Endothelial cell of umbilical vein (primary cell): ENCODE measurements around the gene SH2D6. TPM values are rescaled to one million over a fixed set of nuclear protein-coding genes. Genes with fewer than 3 reads are reported as not detected.

Experiments
- BruUV-seq: library from RNA; stranded (reverse); fragments of 400-500 nt; replicated peaks from 2 replicates; lab custom pipeline; 2021; lab: Mats Ljungman, UMichigan
- CTCF ChIA-PET: fragments of 300-600, 350-600 bp; sonication (Branson Sonifier 250); formaldehyde crosslinking; loops from one replicate; lab custom pipeline; 2021; ENCODE audit warnings: antibody characterized with exemption, inconsistent platforms; lab: Charles Lee
- POLR2A ChIA-PET: fragments of 300-600, 350-600 bp; sonication (Branson Sonifier 250); formaldehyde crosslinking; loops from one replicate; lab custom pipeline; 2021; ENCODE audit warnings: antibody characterized with exemption, inconsistent platforms; lab: Charles Lee
- DNase-seq: peaks from one replicate; pipeline ENCODE4 v3.0.0-alpha.2; 2011; ENCODE audit warnings: low read depth, low spot score
- FAIRE-seq: peaks from 2 replicates; lab custom pipeline; 2011; peaks lifted over from hg19 to GRCh38; lab: Jason Lieb, UNC
- H2AFZ ChIP-seq: 2 replicates; pipeline ENCODE4 v1.6.0; 2012; ENCODE audit warnings: low read depth, low read length, control low read depth, inconsistent platforms
- H3K27ac ChIP-seq: 2 replicates; pipeline ENCODE4 v1.5.1; 2011; ENCODE audit warnings: low read depth, mild to moderate bottlenecking, control low read depth, low read length, moderate library complexity; ENCODE audit not compliant: insufficient read depth
- H3K27me3 ChIP-seq, 2 experiments: 2 replicates each; pipeline versions ENCODE4 v1.6.0 to v1.6.1; 2011; ENCODE audit warnings: low read length in 2 of 2, mixed read lengths in 1 of 2; ENCODE audit not compliant: control insufficient read depth in 2 of 2, insufficient read depth in 2 of 2
- H3K36me3 ChIP-seq, 2 experiments: 2 replicates in 1 of 2; 3 replicates in 1 of 2; pipeline ENCODE4 v1.5.1; 2011; ENCODE audit warnings: low read length in 2 of 2, mild to moderate bottlenecking in 1 of 2, moderate library complexity in 1 of 2; ENCODE audit not compliant: control insufficient read depth in 2 of 2, insufficient read depth in 2 of 2; ENCODE audit errors: extremely low read depth in 1 of 2
- H3K4me1 ChIP-seq: 3 replicates; pipeline ENCODE4 v1.5.1; 2011; ENCODE audit warnings: mild to moderate bottlenecking, low read length; ENCODE audit not compliant: control insufficient read depth, insufficient read depth; ENCODE audit errors: extremely low read depth
- H3K4me2 ChIP-seq: 2 replicates; pipeline ENCODE4 v1.6.1; 2011; ENCODE audit warnings: low read length, control low read depth, mixed read lengths; ENCODE audit not compliant: insufficient read depth
- H3K4me3 ChIP-seq, 3 experiments: fragments of 200-600 bp in 1 of 3; sonication (generic), shearing (Covaris generic) in 1 of 3; replicated peaks in 1 of 3; 2 replicates each; pipeline ENCODE4 v1.5.1; 2011 to 2016; ENCODE audit warnings: control low read depth in 3 of 3, low read length in 3 of 3, mild to moderate bottlenecking in 2 of 3, inconsistent platforms in 1 of 3, low read depth in 1 of 3, moderate library complexity in 1 of 3; ENCODE audit not compliant: insufficient read depth in 1 of 3
- H3K79me2 ChIP-seq: 2 replicates; pipeline ENCODE4 v1.6.0; 2012; ENCODE audit warnings: low read length, inconsistent platforms; ENCODE audit not compliant: control insufficient read depth, insufficient read depth
- H3K9ac ChIP-seq: replicated peaks from 2 replicates; pipeline ENCODE3; 2011; ENCODE audit warnings: low read length, control low read depth; ENCODE audit not compliant: insufficient read depth; ENCODE audit errors: extremely low read depth
- H3K9me1 ChIP-seq: replicated peaks from 3 replicates; pipeline ENCODE4 v1.6.0; 2011; ENCODE audit warnings: mild to moderate bottlenecking, low read length; ENCODE audit not compliant: control insufficient read depth, insufficient read depth; ENCODE audit errors: extremely low read depth
- H3K9me3 ChIP-seq: replicated peaks from 2 replicates; pipeline ENCODE4 v1.5.1; 2012; ENCODE audit warnings: low read length, inconsistent platforms; ENCODE audit not compliant: control insufficient read depth, insufficient read depth
- H4K20me1 ChIP-seq: replicated peaks from 2 replicates; pipeline ENCODE3; 2011; ENCODE audit warnings: mild to moderate bottlenecking, low read length; ENCODE audit not compliant: control insufficient read depth, insufficient read depth; ENCODE audit errors: extremely low read depth
- EZH2 ChIP-seq: IDR thresholded peaks from 2 replicates; pipeline ENCODE4 v1.6.1; 2012; ENCODE audit warnings: borderline replicate concordance, low read depth, mild to moderate bottlenecking, moderate library complexity, low read length, inconsistent platforms; ENCODE audit not compliant: severe bottlenecking
- FOS ChIP-seq: IDR thresholded peaks from 2 replicates; pipeline ENCODE4 v1.6.1; 2011; ENCODE audit warnings: mild to moderate bottlenecking, low read length, moderate library complexity, borderline replicate concordance; ENCODE audit not compliant: insufficient read depth
- GATA2 ChIP-seq: IDR thresholded peaks from 2 replicates; pipeline ENCODE4 v1.7.0; 2011; ENCODE audit warnings: low read depth, mild to moderate bottlenecking, moderate library complexity, mixed read lengths, low read length; ENCODE audit not compliant: insufficient read length, insufficient read depth
- JUN ChIP-seq: IDR thresholded peaks from 2 replicates; pipeline ENCODE4 v1.6.1; 2011; ENCODE audit warnings: borderline replicate concordance, low read depth; ENCODE audit not compliant: insufficient read length, insufficient read depth
- MYC ChIP-seq: IDR thresholded peaks from one replicate; pipeline ENCODE4 v1.6.1; 2011; ENCODE audit warnings: mild to moderate bottlenecking, low read depth, low read length
- POLR2A ChIP-seq: IDR thresholded peaks from 2 replicates; pipeline ENCODE4 v1.6.1; 2012; ENCODE audit warnings: low read depth, mild to moderate bottlenecking, control low read depth, low read length
- POLR2AphosphoS5 ChIP-seq: IDR thresholded peaks from 2 replicates; pipeline ENCODE4 v1.6.1; 2012; ENCODE audit warnings: low read depth, mild to moderate bottlenecking, control low read depth, low read length, moderate library complexity; ENCODE audit not compliant: insufficient read depth
- dilution Hi-C: fragments of 300-500 bp; cut with MboI; formaldehyde crosslinking; loops from one replicate; pipeline ENCODE4 v1.15.0; 2019; ENCODE audit warnings: low sequenced_read_pairs; ENCODE audit not compliant: extremely low pct_ligation_motif_present
- intact Hi-C: fragments of 100-400 bp; cut with micrococcal nuclease; formaldehyde crosslinking; loops from one replicate; pipeline ENCODE4 v1.10.0; 2022
- polyA plus RNA-seq, 4 experiments: library from polyadenylated mRNA; depleted of rRNA in 3 of 4; stranded (reverse) in 3 of 4; unstranded in 1 of 4; fragments of >200 nt; gene quantifications; 2 replicates each; pipeline versions ENCODE4 v1.2.1 to v1.2.3, GENCODE V29; 2011 to 2012; ENCODE audit warnings: missing spikeins in 1 of 4
- total RNA-seq: library from RNA; stranded (reverse); gene quantifications from 2 replicates; pipeline ENCODE4 v1.2.3, GENCODE V29; 2021
- TF ChIP-seq, protein P1 (sequence below): IDR thresholded peaks from 2 replicates; pipeline ENCODE4 v1.6.1; 2011; ENCODE audit not compliant: insufficient read depth, insufficient read length
- TF ChIP-seq, protein P2 (sequence below), 2 donors: IDR thresholded peaks; 1 replicate in 1 of 2; 2 replicates in 1 of 2; pipeline ENCODE4 v1.5.1; 2011; ENCODE audit warnings: low read length in 2 of 2, mild to moderate bottlenecking in 2 of 2, moderate library complexity in 2 of 2, control low read depth in 1 of 2, inconsistent platforms in 1 of 2, low read depth in 1 of 2; ENCODE audit not compliant: insufficient read depth in 1 of 2; ENCODE audit errors: extremely low read depth in 1 of 2

Gene SH2D6
- total and polyA plus RNA-seq, 2 donors (not counting 3 experiments of a cell fraction or from before 2014, with no cell fraction given), result 0.53 TPM; not detected in 1

GRCh38 chr2:85399183-85399455 is 19.4 kb upstream of the SH2D6 start:
- TF ChIP-seq, protein P1, sequence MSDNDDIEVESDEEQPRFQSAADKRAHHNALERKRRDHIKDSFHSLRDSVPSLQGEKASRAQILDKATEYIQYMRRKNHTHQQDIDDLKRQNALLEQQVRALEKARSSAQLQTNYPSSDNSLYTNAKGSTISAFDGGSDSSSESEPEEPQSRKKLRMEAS, result no peak
- TF ChIP-seq, protein P2, sequence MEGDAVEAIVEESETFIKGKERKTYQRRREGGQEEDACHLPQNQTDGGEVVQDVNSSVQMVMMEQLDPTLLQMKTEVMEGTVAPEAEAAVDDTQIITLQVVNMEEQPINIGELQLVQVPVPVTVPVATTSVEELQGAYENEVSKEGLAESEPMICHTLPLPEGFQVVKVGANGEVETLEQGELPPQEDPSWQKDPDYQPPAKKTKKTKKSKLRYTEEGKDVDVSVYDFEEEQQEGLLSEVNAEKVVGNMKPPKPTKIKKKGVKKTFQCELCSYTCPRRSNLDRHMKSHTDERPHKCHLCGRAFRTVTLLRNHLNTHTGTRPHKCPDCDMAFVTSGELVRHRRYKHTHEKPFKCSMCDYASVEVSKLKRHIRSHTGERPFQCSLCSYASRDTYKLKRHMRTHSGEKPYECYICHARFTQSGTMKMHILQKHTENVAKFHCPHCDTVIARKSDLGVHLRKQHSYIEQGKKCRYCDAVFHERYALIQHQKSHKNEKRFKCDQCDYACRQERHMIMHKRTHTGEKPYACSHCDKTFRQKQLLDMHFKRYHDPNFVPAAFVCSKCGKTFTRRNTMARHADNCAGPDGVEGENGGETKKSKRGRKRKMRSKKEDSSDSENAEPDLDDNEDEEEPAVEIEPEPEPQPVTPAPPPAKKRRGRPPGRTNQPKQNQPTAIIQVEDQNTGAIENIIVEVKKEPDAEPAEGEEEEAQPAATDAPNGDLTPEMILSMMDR (IDR thresholded peaks at IDR 0.05; ENCODE audit: extremely low read depth in 1 of 2, insufficient read depth in 1 of 2, low read depth in 1 of 2, low read length in 2 of 2), result no peak
- TF ChIP-seq POLR2AphosphoS5, result no peak
- TF ChIP-seq FOS, result no peak
- TF ChIP-seq JUN, result no peak
- TF ChIP-seq MYC, result no peak
- TF ChIP-seq POLR2A, result no peak
- no peak for TF ChIP-seq EZH2
- TF ChIP-seq GATA2, result no peak
- Histone ChIP-seq H3K4me1 (no peaks in the 10 kb centered on the region), H3K9me1 (no peaks in the 10 kb centered on the region), H4K20me1 (no peaks in the 10 kb centered on the region), H3K4me2 (no peak overlapping the region), H3K9me3 (no peaks in the 10 kb centered on the region), H3K27me3 (no peaks in the 10 kb centered on the region), H2AFZ (no peak overlapping the region), H3K27ac (no peak overlapping the region), H3K79me2 (no peaks in the 10 kb centered on the region), H3K9ac (no peak overlapping the region), H3K36me3 (peaks cover 2% of the 10 kb centered on the region in 2 experiments), H3K4me3 (no peak overlapping the region)
- DNase-seq, result no peak
- dilution Hi-C loops (no loop called here), intact Hi-C loops (no loop called here)
- FAIRE-seq, result no peak
- no TSS peak for BruUV-seq
- POLR2A ChIA-PET, result no interaction called here
- CTCF ChIA-PET, result interaction anchor here (0.7 to 1.7 kb wide), 2 partner anchors 25 to 153 kb away, joined by 3 to 4 read pairs; no protein-coding TSS in a partner anchor
